Measurements from ENCODE around the gene KDM4C. TPM values are rescaled to one million over a fixed set of nuclear protein-coding genes. Genes with fewer than 3 reads are reported as not detected.

KDM4C gene
- total and polyA plus RNA-seq, 2 donors (not counting 1 experiment from before 2014, with no cell fraction given) = 49.7 to 141 TPM

DNA sequence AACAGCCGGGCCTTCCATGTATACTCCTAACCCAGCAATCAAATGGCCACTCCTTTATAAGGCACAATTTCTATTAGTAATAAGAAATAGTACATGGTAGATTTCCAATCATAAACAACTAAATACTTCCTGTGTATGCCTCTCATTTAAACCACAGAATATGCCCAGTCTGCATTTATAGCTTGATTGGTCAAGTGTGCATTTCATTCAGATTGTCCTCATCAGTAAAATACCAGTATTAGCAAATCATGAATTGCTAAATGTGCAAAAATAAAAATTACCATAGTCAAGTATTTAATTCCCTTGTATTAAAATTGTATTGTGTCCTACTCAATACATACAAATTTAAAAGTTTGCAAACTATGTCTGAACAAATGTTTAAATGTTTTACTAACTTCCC, 406.2 kb downstream of the KDM4C start:
- no peaks in the 10 kb centered on the region for H3K79me2 ChIP-seq (ENCODE audit: control insufficient read depth, insufficient read depth, low read length)
- H4K20me1 ChIP-seq (ENCODE audit: control insufficient read depth, insufficient read depth, low read length, poor library complexity, severe bottlenecking) = peaks cover 31% of the 10 kb centered on the region
- H3K36me3 ChIP-seq (replicated peaks in 1 of 2; ENCODE audit: control extremely low read depth in 1 of 2, control insufficient read depth in 1 of 2, extremely low read depth in 1 of 2, insufficient read depth in 2 of 2, low read length in 1 of 2) = peaks cover 0 to 58% of the 10 kb centered on the region in 2 experiments
- no peak overlapping the region for H2AFZ ChIP-seq (ENCODE audit: insufficient read depth, low read depth, low read length, poor library complexity, severe bottlenecking)
- H3K4me1 ChIP-seq (ENCODE audit: control insufficient read depth in 2 of 2, insufficient read depth in 2 of 2, low read length in 2 of 2) = no peaks in the 10 kb centered on the region
- CTCF ChIA-PET = no interaction called here
- Mint-ChIP-seq H3K4me1 (peaks cover 3% of the 10 kb centered on the region), H3K27ac (no peak overlapping the region), H3K4me3 (no peak overlapping the region), H3K9me3 (ENCODE audit: insufficient read depth) (no peaks in the 10 kb centered on the region), H3K27me3 (no peaks in the 10 kb centered on the region)
- no CpG with 5 or more reads among the region's 1 CpG for WGBS (ENCODE audit: insufficient coverage)
- H3K27me3 ChIP-seq (replicated peaks in 1 of 4; ENCODE audit: control extremely low read depth in 1 of 4, control insufficient read depth in 3 of 4, insufficient read depth in 4 of 4, low read length in 3 of 4) = no peaks in the 10 kb centered on the region
- H3K9me3 ChIP-seq (ENCODE audit: control extremely low read depth in 1 of 3, control insufficient read depth in 2 of 3, insufficient read depth in 1 of 3, low read length in 2 of 3) = no peaks in the 10 kb centered on the region
- no peak overlapping the region for H3K4me3 ChIP-seq (ENCODE audit: control extremely low read depth in 1 of 5, extremely low read depth in 1 of 5, insufficient read depth in 1 of 5, low read depth in 2 of 5, low read length in 4 of 5)
- no peak overlapping the region for H3K9ac ChIP-seq (ENCODE audit: low read length)
- no peak for DNase-seq
- no peak overlapping the region for H3K4me2 ChIP-seq (replicated peaks; ENCODE audit: low read depth, low read length, poor library complexity, severe bottlenecking)
- intact Hi-C loops (cut with micrococcal nuclease) = no loop called here
- ATAC-seq (ENCODE audit: low read depth) = no peak
- H3K27ac ChIP-seq (ENCODE audit: low read length in 2 of 2) = no peak overlapping the region
- POLR2A ChIA-PET = no interaction called here
- TF ChIP-seq, protein P1, sequence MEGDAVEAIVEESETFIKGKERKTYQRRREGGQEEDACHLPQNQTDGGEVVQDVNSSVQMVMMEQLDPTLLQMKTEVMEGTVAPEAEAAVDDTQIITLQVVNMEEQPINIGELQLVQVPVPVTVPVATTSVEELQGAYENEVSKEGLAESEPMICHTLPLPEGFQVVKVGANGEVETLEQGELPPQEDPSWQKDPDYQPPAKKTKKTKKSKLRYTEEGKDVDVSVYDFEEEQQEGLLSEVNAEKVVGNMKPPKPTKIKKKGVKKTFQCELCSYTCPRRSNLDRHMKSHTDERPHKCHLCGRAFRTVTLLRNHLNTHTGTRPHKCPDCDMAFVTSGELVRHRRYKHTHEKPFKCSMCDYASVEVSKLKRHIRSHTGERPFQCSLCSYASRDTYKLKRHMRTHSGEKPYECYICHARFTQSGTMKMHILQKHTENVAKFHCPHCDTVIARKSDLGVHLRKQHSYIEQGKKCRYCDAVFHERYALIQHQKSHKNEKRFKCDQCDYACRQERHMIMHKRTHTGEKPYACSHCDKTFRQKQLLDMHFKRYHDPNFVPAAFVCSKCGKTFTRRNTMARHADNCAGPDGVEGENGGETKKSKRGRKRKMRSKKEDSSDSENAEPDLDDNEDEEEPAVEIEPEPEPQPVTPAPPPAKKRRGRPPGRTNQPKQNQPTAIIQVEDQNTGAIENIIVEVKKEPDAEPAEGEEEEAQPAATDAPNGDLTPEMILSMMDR (IDR thresholded peaks at IDR 0.05) = no peak
- no peak for TF ChIP-seq EZH2 (IDR thresholded peaks at IDR 0.05; ENCODE audit: borderline replicate concordance, insufficient read depth, low read depth, low read length, poor library complexity, severe bottlenecking)

DNA sequence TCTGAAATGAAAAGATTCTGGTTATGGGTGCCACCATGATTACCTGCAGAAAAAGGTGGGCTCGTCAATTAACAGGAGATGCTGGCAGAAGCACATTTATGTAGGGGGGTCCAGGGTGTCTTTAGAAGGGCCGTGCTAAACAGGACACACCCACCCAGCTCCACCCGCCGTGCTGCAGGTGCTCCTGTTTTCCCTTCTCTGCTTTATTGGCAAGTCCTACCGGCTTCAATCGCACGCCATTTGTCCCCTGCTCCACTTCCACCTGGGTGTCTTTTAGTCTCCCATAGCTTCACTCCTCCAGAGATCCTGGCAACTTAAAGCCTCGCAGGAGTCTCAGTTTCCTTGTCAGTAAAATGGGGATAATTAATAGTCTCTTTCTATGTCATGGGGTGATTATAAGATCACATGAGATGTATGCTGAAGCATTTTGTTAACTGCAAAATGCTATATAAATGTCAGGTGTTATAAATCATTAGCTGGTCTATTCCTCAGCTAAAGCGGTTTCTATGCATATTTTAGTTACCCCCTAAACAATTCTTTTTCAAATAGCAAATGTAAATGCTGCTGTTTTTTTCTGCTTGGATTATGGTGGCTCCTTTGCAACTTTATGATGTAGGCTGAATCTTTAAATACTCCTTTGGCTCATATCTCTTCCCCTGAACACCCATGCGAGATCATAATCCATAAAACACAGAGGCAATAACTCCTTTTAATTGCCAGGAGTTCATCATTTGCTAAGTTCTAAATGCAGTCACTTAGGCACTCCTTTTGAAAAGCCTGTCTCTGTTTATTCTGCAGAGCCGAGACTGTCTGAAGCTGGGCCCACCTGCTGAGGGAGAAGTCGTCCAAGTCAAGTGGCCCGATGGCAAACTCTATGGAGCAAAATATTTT, 406.9 kb downstream of the KDM4C start:
- Mint-ChIP-seq H3K9me3 (ENCODE audit: insufficient read depth) (no peaks in the 10 kb centered on the region), H3K27me3 (no peaks in the 10 kb centered on the region), H3K27ac (no peak overlapping the region), H3K4me3 (no peak overlapping the region), H3K4me1 (peaks cover 1% of the 10 kb centered on the region)
- no peak overlapping the region for H3K27ac ChIP-seq (ENCODE audit: low read length in 2 of 2)
- peaks cover 31% of the 10 kb centered on the region for H4K20me1 ChIP-seq (ENCODE audit: control insufficient read depth, insufficient read depth, low read length, poor library complexity, severe bottlenecking)
- ChIA-PET POLR2A (no interaction called here), CTCF (no interaction called here)
- H3K36me3 ChIP-seq (replicated peaks in 1 of 2; ENCODE audit: control extremely low read depth in 1 of 2, control insufficient read depth in 1 of 2, extremely low read depth in 1 of 2, insufficient read depth in 2 of 2, low read length in 1 of 2) = peaks cover 0 to 63% of the 10 kb centered on the region in 2 experiments
- ATAC-seq (ENCODE audit: low read depth) (no peak), DNase-seq (no peak)
- no peaks in the 10 kb centered on the region for H3K4me1 ChIP-seq (ENCODE audit: control insufficient read depth in 2 of 2, insufficient read depth in 2 of 2, low read length in 2 of 2)
- no peaks in the 10 kb centered on the region for H3K9me3 ChIP-seq (ENCODE audit: control extremely low read depth in 1 of 3, control insufficient read depth in 2 of 3, insufficient read depth in 1 of 3, low read length in 2 of 3)
- TF ChIP-seq, protein P1 (IDR thresholded peaks at IDR 0.05) = no peak
- TF ChIP-seq EZH2 (IDR thresholded peaks at IDR 0.05; ENCODE audit: borderline replicate concordance, insufficient read depth, low read depth, low read length, poor library complexity, severe bottlenecking) = no peak
- H3K79me2 ChIP-seq (ENCODE audit: control insufficient read depth, insufficient read depth, low read length) = no peaks in the 10 kb centered on the region
- 89% methylated on average over 6 of the region's 13 CpGs for WGBS (ENCODE audit: insufficient coverage)
- no peak overlapping the region for H3K4me3 ChIP-seq (ENCODE audit: control extremely low read depth in 1 of 5, extremely low read depth in 1 of 5, insufficient read depth in 1 of 5, low read depth in 2 of 5, low read length in 4 of 5)
- no peak overlapping the region for H3K9ac ChIP-seq (ENCODE audit: low read length)
- intact Hi-C loops (cut with micrococcal nuclease) = no loop called here
- H3K27me3 ChIP-seq (replicated peaks in 1 of 4; ENCODE audit: control extremely low read depth in 1 of 4, control insufficient read depth in 3 of 4, insufficient read depth in 4 of 4, low read length in 3 of 4) = no peaks in the 10 kb centered on the region
- no peak overlapping the region for H2AFZ ChIP-seq (ENCODE audit: insufficient read depth, low read depth, low read length, poor library complexity, severe bottlenecking)
- H3K4me2 ChIP-seq (replicated peaks; ENCODE audit: low read depth, low read length, poor library complexity, severe bottlenecking) = no peak overlapping the region
